ENCODE measurements around the gene TCAP.

The TCAP gene, protein sequence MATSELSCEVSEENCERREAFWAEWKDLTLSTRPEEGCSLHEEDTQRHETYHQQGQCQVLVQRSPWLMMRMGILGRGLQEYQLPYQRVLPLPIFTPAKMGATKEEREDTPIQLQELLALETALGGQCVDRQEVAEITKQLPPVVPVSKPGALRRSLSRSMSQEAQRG

DNA sequence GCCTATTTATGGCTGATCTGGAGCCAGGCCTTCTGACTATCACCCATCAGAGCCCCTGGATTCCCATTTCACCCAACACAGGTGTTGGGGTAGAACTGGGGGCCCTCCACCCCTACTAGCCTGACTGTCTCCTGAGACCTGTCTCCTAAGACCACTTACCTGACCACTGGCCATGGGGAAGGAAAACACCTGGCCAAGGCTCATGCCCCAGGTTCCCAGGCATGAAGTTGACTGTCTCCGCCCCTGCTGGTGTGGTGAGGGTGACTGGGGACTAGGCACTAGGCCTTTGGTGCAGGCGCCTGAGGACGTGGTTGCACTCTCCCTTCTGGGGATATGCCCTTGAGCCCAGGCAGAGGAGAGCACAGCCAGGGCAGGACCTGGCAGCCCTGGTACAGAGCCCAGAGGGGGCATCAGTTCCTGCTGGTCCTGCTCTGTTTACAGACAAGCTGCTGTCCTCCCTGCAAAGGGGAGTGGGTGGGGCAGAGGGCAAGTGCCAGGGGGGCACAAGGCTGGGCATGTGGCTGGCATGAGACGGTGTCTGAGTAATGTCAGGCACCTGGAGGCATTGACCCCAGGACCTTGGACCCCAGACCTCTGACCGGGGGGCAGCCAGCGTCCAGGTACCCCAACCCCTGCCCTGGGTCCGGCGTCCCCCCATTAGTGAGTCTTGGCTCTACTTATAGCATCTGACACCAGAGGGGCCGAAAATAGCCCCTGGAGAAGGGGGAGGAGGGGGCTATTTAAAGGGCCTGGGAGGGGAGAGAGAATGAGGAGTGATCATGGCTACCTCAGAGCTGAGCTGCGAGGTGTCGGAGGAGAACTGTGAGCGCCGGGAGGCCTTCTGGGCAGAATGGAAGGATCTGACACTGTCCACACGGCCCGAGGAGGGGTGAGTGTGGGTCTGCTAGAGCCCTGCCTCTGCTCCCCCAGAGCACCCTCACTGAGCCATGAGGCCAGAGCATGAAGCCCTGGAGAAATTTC, at the start of gene TCAP:
Gene TCAP, plus strand, starts transcription at position 769 of the 981 bp plus-strand sequence. Its CDS starts 11 bp downstream, at position 780.
- no peak for DNase-seq

DNA sequence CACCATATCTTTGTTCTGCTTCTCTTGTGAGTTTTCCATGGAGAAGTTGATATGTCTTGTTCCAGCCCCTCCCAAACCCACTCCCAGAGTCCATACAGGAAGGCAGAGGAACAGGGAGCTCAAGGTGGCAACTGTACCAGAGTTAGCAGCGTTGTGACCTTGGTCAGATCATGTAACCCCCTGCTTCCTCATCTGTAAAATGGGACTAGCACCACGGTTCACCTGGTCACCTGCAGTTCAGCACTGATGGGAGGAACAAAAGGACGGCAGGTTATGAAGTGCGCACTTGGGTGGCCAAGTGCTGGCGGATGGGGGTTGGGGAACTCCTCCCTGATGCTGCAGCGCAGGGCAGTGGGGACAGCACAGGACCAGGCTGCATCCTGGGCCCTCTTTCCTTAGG, 49.7 kb upstream of the TCAP start:
- no peak for DNase-seq

DNA sequence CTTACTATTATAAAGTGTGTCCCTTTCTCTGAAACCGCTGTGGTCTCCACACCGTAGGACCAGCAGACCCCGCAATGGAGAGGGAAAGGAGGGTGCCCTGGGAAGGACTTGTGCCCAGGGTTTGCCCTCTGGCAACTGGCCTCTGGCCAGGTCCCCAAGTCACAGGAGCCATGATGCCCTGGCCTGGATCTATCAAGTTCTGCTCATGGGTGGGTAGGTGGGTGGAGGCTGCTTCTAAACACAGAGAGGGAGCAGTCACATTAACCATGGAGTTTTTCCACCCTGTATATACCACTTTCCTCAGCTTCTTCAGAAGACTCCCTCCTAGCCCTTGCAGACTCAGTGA, 48.1 kb upstream of the TCAP start:
- DNase-seq = no peak

DNA sequence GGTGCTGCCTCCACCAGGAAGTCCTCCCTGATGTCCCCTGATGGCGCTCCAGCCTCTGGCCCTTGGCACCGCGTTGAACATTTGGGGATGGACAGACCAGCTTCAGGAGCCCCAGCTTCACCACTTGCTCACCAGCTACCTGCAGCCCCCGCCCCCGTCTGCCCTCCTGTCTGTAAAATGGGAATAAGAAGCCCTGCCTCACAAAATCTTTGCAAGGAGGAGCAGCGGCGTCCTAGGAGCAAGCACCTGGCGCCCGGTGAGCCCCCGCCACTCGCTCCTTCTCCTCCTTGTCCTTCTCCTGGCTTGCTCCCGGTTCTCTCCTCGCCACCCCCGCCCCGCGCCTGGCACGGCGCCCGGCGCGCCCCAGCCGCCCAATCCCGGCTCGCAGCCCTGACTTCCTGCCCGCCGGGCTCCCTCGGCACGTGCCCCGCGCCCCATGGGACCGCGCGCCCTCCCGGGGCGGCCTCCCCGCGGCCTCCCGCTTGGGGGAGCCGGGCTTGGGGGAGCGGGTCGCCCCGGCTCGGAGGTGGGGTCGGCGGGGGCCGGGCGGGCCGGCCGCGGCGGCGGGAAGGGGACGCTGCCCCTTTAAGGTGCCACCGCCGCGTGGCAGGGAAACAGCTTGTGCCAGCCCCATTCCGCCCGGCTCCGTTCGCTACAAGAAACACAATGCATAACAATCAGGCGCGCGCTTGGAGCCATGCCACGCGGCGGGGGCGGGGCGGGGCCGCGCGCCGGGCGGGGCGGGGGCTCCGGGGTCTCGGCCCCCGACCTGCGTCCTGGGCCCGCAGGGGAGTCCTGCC, 47.5 kb upstream of the TCAP start:
- peak; percentile 56 to 76 (median 58) for DNase-seq

DNA sequence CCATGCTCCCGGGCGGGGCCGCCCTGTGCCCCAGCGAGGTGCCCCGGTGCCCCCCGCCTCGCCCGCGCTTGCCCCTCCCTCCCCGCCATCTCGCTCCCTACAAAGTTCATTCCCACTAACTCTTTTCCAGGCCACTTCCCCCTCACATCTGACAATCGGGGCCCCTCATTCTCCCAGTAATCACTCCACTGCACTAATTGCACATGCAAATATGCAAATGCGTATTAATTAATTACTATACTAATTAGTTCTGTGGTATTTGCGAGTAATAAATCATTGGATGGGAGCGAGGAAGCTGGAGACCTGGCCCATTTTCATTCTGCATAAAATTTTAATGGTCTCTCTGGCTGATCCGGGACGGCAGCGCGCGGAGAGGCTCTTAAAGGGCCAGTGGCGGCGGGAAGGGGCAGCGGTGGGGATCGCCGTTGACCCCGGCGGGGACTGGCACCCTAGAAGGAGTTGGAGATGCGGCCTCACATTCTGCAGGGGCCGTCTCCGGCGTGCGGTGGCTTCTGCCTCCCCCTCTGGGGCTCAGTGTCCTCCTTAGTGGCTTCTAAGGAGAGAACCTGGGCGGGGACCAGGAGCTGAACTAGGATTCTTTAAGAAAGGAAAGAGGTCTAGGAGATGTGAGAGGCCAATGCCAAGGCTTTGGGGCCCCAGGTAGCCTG, 46.8 kb upstream of the TCAP start:
- peak in 1 of 3 donors; percentile 33 for DNase-seq

DNA sequence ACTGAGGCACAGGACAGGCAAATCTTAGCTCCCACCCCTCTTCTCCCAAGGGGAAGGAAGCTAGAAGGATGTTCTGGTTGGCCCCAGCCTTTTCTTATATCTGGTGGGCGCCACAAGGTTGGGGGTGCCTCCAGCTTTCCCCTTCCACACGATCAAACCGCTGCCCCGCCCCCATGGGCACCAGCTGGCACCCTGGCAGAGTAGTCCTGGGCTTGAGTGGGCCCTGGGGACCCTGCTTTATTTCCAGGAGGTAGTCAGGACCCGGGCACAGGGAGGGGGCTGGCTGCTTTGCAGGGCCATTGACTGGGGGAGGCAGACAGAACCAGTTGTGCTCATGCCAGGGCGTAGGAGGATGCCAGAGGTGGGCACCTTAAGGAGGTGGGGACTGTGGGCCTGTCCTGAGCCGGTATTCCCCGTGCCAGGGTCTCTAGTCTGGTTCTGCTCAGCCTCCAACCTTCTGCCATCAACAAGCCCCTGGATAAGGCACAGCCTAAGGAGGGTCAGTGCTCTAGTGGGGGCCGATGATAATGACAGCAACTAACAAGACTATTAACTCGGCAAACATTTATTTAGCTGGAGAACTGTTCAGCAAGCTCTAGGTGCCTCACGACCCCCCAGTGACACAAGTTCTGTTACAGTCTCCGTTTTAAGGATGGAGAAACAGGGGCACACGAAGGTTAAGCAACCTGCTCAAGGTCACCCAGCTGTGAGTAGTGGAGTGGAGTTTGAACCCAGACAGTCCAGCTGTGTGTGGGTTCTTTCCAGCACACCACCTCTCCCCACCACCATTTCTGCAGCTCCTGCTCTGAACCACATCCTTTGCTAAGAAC, 46.0 kb upstream of the TCAP start:
- DNase-seq = no peak

DNA sequence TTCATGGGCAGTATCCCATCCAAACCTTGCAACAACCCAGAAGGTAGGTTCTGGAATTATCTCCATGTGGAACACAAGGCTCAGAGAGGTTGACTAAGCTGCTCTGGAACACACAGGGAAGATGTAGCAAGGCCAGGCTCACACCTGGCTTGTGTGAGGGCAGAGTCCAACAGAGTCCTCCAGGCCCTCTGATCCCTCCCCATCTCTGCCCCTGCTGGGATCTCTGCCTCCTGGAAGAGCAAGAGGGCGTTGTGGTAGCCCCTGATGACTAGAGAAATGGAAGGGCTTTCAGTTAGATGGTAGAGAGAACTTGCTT, 45.4 kb upstream of the TCAP start:
- no peak for DNase-seq

DNA sequence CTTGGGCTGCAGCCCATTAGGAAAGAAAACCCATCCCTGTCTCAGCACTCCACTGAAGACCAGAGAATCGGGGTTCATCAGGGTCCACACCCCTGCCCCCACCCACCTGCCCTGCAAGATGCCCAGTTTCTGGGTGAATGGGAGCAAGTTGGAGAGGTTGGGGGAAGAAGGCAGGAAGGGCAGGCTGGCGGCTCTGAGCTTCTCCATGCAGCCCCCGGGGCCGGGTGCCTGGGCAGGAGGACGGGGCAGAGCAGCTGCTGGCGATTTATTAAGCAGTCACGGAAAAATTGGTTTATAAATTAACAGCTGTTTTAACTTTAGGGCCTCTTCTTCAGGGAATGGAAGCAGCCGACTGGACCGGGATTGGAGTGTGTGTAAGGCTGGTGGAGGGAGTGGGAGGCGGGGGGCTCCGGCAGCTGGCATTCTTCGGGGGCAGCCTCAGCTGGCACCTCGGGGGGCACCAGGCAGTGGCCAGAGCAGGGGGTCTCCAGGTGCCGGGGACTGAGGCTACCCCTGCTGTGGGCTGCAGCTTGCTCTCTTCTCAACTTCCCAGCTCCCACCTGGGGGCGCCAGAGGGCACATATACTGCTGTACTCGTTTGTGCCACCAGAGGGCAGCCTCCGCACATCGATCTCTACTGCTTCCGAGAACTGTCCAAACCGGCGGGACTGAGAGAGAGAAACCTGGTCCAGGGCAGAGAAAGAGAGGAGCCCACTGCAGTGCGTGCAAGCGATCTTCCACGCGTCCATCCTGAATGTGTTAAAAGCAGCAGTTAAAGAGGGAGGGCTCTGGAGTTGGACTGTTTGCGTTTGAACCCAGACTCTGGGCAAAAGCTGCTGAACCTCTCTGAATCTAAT, 43.4 kb upstream of the TCAP start:
- DNase-seq = peak; percentile 84 to 89 (median 88)

DNA sequence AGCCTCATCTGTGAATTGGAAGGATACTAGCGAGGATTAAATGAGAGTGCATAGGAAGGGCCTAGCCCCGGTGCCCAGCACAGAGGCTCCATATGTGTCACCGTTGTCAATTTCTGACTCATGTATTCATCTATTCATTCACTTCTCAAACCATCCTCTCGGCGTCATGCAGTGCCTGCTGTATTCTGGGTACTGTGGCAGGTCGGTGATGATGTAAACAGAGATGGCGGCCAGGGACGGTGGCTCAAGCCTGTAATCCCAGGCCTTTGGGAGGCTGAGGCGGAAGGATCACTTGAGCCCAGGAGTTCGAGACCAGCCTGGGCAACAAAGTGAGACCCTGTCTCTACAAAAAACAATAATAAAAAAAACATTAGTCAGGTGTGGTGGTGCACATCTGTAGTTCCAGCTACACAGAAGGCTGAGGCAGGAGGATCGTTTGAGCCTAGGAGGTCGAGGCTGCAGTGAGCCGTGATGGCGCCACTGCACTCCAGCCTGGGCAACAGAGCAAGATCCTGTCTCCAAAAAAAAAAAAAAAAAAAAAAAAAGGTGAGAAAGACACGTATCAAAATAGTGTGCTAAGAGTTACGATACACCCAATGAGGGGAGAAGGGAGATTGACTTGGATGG, 42.7 kb upstream of the TCAP start:
- no peak for DNase-seq

DNA sequence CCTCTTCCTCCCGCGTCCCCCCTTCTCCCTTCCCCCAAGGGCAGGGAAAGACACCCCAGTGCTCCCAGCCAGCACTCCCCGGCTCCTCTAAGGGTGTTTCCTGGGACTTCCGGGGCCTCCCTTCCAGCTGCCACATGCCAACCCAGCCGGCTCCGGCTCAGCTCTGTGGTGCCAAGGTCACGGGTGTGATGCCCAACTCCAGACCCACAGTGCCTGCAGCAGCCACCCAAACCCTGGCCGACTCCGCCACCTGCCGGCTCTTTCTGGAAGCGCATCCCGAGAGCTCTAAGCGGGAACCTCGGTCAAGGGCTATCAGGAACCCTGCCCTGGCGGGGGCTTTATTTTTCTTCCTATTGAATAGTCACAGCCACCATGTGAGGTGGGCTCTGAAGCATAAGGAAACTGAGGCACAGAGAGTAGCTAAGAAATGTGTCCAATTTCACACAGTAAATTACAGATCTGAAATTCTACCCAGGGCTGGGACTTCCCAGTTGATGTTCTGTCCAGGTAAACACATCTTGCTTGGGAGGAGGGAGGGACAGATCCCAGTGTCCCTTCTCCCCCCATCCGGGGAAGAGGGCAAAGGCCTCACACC, 41.7 kb upstream of the TCAP start:
- peak; percentile 86 to 91 (median 91) for DNase-seq

DNA sequence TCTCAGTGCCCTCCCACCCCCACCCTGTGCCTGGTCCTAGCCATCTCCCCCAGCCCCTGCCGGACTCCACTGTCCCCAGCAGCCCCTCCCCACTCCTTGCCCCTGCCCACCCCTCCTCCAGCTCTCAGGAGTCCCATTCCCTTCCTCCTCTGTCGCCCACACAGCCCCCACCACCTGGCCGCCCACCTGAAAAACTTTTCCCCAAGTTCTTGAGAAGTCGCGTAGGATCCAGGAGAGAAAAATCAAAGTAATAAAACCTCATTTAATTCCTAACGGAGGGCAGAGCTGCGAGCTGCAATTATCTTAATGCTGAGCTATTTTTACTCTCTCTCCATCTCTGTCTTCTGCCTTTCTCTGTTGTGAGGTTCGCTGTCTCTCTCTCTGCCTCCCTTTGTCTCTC, 40.8 kb upstream of the TCAP start:
- DNase-seq = no peak

DNA sequence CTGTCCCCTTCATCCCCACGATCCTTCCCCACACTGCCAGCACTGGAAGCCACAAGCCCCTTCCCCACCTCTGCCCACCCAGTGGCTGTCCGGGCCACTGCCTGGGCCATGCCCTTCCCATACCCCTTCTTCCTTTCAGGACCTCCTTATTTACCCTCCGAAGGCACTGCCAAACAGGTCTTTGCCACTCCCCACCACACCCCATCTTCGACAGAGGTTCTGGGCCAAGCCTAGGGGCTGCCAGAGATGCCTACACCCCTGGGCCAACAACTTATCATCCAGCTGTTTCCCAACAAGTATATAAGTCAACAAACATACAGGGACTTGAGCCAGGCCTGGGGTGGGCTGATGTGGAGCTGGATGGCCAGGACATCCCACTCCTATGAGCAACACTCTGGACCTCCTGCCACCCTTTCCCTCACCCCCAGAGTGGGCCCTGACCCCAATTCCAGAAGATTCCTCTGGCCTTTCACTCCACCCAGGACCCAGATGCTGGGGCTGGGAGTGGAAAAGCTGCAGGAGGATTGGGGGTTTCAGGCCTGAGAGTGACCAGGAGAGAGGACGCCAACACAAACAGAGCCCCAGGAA, 39.9 kb upstream of the TCAP start:
- DNase-seq = no peak

DNA sequence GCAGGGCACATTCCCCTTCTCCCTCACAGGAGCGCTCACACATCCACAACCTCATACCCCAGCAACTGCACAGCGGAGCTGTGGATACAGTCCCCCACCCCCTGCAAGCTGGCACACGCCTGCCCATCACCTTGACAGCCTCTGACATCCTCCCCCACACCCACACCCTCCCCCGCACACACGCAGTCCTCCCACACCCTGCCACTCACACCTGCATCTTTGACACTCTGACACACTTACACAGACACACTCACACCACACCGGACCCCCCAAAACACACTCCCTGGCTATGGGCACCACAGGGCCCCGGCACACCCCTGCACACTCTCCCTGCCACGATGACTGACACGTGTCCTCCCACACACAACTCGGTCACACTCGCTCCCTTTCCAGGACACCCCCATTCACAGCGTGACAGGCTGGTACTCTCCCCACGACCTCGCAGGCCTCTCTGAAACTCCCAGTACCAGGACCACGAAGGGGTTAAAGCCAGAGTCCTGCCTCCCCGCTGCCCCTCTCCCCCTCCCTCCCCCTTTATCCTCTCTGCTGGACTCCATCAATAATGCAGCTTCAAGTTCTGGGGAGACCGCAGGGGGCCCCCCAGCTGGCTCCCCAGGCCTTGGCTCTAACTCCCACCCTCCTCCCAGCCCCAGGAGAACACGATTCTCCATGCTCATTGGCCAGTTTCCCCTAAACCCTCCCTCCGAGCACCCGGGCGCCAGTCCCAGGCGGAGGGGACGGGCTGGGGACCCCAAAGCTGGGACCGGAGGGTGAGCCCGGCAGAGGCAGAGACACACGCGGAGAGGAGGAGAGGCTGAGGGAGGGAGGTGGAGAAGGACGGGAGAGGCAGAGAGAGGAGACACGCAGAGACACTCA, 38.7 kb upstream of the TCAP start, which contains the start of gene PPP1R1B:
Gene PPP1R1B, plus strand, starts transcription at position 782 of the 876 bp plus-strand sequence. CDS start 441 bp downstream, outside the sequence.
- DNase-seq = peak in 1 of 3 donors; percentile 39

DNA sequence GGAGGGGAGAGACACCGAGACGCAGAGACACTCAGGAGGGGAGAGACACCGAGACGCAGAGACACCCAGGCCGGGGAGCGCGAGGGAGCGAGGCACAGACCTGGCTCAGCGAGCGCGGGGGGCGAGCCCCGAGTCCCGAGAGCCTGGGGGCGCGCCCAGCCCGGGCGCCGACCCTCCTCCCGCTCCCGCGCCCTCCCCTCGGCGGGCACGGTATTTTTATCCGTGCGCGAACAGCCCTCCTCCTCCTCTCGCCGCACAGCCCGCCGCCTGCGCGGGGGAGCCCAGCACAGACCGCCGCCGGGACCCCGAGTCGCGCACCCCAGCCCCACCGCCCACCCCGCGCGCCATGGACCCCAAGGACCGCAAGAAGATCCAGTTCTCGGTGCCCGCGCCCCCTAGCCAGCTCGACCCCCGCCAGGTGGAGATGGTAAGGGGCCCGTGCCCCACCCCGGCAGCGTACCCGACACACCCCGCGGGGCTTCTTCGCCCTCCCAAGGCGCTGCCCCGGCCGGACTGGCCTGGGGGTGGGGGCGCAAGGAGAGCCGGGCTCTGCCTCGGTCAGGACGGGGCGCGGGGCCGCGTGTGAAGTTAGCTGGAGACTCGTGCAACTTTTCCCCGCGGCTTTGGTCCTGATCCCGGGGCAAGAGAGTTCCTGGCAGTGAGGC, 38.0 kb upstream of the TCAP start:
- no peak for DNase-seq

DNA sequence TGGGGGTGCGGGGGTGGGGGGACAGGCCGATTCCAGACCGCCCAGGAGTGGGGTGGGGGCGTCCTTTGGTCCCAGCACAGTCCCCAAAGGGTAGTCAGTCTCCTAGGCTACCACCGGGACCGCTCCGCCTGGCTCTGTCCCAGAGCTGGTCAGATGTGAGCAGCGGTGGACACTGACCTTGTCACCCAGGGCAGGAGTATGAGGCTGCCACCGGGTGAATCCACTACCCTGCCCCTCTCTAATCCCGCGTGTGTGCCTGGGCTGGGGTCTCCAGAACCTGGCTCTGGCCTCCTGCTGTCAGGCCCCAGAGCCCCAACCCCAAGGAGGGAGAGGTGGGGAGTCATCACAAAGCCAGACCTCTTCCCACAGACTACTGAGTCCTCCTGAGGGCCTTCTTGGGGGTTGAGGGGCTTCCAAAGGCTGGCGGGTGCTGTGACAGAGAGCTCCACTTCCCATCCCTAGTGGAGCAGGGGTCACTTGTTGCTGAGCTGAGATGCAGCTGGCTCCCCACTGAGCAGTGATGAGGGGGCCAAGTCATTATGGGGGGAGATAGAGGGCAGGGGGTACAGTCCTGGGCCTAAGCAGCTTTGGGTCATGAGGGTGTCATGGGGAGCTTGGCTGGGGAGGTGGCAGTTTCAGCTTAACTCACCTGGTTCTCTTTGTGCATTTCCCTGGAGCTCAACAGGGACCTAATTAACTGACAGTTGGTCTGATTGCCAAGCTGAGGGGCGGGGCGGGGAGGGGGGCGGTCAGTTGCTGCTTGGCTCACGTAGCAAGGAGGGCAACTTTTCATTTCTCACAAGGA, 37.2 kb upstream of the TCAP start:
- DNase-seq = no peak

DNA sequence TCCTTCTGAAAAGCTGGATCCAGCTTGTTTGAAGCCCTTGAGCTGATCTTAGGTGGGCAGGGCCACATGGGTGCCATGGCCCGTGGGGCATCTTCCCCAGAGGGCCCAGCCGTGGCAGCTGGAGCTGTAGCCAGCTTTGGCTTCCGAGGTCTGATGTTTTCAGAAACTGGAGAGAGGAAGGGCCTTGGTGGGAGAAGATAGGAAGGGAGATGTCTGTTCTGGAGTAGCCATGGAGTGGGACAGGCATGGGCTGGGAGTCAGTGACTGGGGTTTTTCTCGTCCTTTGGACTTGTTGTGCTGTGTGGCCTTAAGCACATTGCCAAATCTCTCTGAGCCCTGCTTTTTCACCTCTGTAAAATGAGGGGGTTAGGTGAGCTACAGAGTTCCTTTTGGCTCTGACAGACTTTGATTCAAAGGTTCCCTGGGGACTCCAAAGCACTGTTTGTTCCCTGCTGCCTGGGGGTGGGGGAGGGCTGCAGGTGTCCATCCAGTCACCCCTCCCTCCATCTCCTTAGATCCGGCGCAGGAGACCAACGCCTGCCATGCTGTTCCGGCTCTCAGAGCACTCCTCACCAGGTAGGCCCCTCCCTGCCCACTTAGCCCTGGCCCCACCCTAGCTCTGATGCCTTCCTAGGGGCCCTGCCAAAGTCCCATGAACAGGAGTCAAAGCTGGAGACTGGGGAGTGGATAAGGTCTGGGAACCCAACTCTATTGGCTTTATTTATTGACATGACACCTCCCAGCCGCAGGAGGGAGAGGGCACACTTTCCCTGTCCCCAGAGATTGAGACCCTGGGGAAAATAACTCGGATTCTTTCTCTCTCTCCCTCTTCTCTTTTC, 36.3 kb upstream of the TCAP start:
- DNase-seq = no peak

Measured in suppressor macrophage treated with lipopolysaccharide for 1 hour (primary cell).